H9 (cell line): ENCODE data around the gene PEX10. TPM values are rescaled to one million over a fixed set of nuclear protein-coding genes. Genes with fewer than 3 reads are reported as not detected.

ENCODE experiments used
- DNase-seq: peaks from one replicate; pipeline ENCODE4 v3.0.0-alpha.2; 2017
- H2AFZ ChIP-seq: one replicate; pipeline ENCODE4 v1.6.1; 2013; ENCODE audit warnings: mild to moderate bottlenecking, low read length, control low read depth, moderate library complexity
- H2AK5ac ChIP-seq: 2 replicates; pipeline ENCODE4 v1.6.1; 2013; ENCODE audit warnings: low read length, control low read depth, mixed read lengths; ENCODE audit not compliant: insufficient read length
- H2BK120ac ChIP-seq: one replicate; pipeline ENCODE4 v1.6.1; 2013; ENCODE audit warnings: low read depth, mild to moderate bottlenecking, low read length, control low read depth, inconsistent platforms; ENCODE audit not compliant: poor library complexity, severe bottlenecking
- H2BK12ac ChIP-seq: 2 replicates; pipeline ENCODE4 v1.6.1; 2013; ENCODE audit warnings: low read length, control low read depth, mixed read lengths, low read depth; ENCODE audit not compliant: insufficient read length
- H2BK15ac ChIP-seq: 2 replicates; pipeline ENCODE4 v1.6.1; 2013; ENCODE audit warnings: low read depth, low read length, control low read depth
- H2BK20ac ChIP-seq: one replicate; pipeline ENCODE4 v1.6.1; 2013; ENCODE audit warnings: low read depth, mild to moderate bottlenecking, low read length, control low read depth, inconsistent platforms; ENCODE audit not compliant: poor library complexity, severe bottlenecking
- H2BK5ac ChIP-seq: 2 replicates; pipeline ENCODE4 v1.6.1; 2013; ENCODE audit warnings: low read length, control low read depth, mixed read lengths; ENCODE audit not compliant: insufficient read length
- H3K14ac ChIP-seq: 2 replicates; pipeline ENCODE4 v1.6.1; 2013; ENCODE audit warnings: low read length, control low read depth; ENCODE audit not compliant: insufficient read depth
- H3K18ac ChIP-seq: 2 replicates; pipeline ENCODE4 v1.6.1; 2013; ENCODE audit warnings: low read depth, mild to moderate bottlenecking, mixed read lengths, low read length, control low read depth; ENCODE audit not compliant: insufficient read length
- H3K23ac ChIP-seq: 2 replicates; pipeline ENCODE4 v1.6.1; 2013; ENCODE audit warnings: low read length, control low read depth, mixed read lengths, low read depth; ENCODE audit not compliant: insufficient read length
- H3K23me2 ChIP-seq: 2 replicates; pipeline ENCODE4 v1.6.1; 2013; ENCODE audit warnings: low read depth, mild to moderate bottlenecking, mixed read lengths, low read length, control low read depth; ENCODE audit not compliant: insufficient read length, poor library complexity, severe bottlenecking
- H3K27ac ChIP-seq: 2 replicates; pipeline ENCODE4 v1.5.1; 2013; ENCODE audit warnings: low read length, control low read depth, mixed read lengths, low read depth; ENCODE audit not compliant: insufficient read length
- H3K27me3 ChIP-seq: 2 replicates; pipeline ENCODE4 v1.6.1; 2013; ENCODE audit warnings: low read length, control low read depth, inconsistent platforms; ENCODE audit not compliant: insufficient read depth
- H3K4ac ChIP-seq: 2 replicates; pipeline ENCODE4 v1.6.1; 2013; ENCODE audit warnings: low read depth, mild to moderate bottlenecking, control low read depth, inconsistent platforms, low read length, moderate library complexity
- H3K4me1 ChIP-seq: 2 replicates; pipeline ENCODE4 v1.6.1; 2013; ENCODE audit warnings: low read length, control low read depth, inconsistent platforms; ENCODE audit not compliant: insufficient read depth
- H3K4me2 ChIP-seq: 2 replicates; pipeline ENCODE4 v1.6.1; 2013; ENCODE audit warnings: low read length, control low read depth, mixed read lengths; ENCODE audit not compliant: insufficient read length, insufficient read depth
- H3K56ac ChIP-seq: 2 replicates; pipeline ENCODE4 v1.6.1; 2013; ENCODE audit warnings: low read depth, mild to moderate bottlenecking, mixed read lengths, low read length, control low read depth; ENCODE audit not compliant: insufficient read length
- H3K79me1 ChIP-seq: 2 replicates; pipeline ENCODE4 v1.6.1; 2013; ENCODE audit warnings: low read depth, mild to moderate bottlenecking, moderate library complexity, low read length, control low read depth, inconsistent platforms; ENCODE audit not compliant: insufficient read depth, poor library complexity, severe bottlenecking
- H3K79me2 ChIP-seq: 2 replicates; pipeline ENCODE4 v1.6.1; 2013; ENCODE audit warnings: low read length, control low read depth, inconsistent platforms; ENCODE audit not compliant: insufficient read depth
- H3K9ac ChIP-seq: 2 replicates; pipeline ENCODE4 v1.6.1; 2013; ENCODE audit warnings: low read length, control low read depth, mixed read lengths; ENCODE audit not compliant: insufficient read length; ENCODE audit errors: extremely low read depth
- H3K9me3 ChIP-seq: one replicate; pipeline ENCODE4 v1.6.1; 2013; ENCODE audit warnings: low read depth, low read length, inconsistent platforms; ENCODE audit not compliant: control insufficient read depth
- H3T11ph ChIP-seq: one replicate; pipeline ENCODE4 v1.6.1; 2013; ENCODE audit warnings: mild to moderate bottlenecking, low read length, control low read depth, inconsistent platforms
- H4K20me1 ChIP-seq: one replicate; pipeline ENCODE4 v1.6.1; 2013; ENCODE audit not compliant: control insufficient read depth, insufficient read length, insufficient read depth
- H4K5ac ChIP-seq: 2 replicates; pipeline ENCODE4 v1.6.1; 2013; ENCODE audit warnings: low read depth, mild to moderate bottlenecking, mixed read lengths, low read length, control low read depth; ENCODE audit not compliant: insufficient read length
- H4K8ac ChIP-seq: replicated peaks from 2 replicates; pipeline ENCODE4 v1.6.1; 2013; ENCODE audit warnings: low read length, control low read depth, mixed read lengths, low read depth; ENCODE audit not compliant: insufficient read length
- H4K91ac ChIP-seq: 2 replicates; pipeline ENCODE4 v1.6.1; 2013; ENCODE audit warnings: low read depth, mild to moderate bottlenecking, moderate library complexity, mixed read lengths, low read length, control low read depth; ENCODE audit not compliant: insufficient read length
- H3K27ac Mint-ChIP-seq, 3 experiments: 2 replicates in 2 of 3; 3 replicates in 1 of 3; pipeline ENCODE4 v1.8.0; 2020 to 2021; ENCODE audit warnings: mixed read lengths in 3 of 3, mild to moderate bottlenecking in 1 of 3, moderate library complexity in 1 of 3
- H3K27me3 Mint-ChIP-seq: 2 replicates; pipeline ENCODE4 v1.8.0; 2021; ENCODE audit warnings: low read depth, mild to moderate bottlenecking, moderate library complexity, mixed read lengths
- H3K36me3 Mint-ChIP-seq, 3 experiments: 2 replicates in 2 of 3; 3 replicates in 1 of 3; pipeline ENCODE4 v1.8.0; 2020 to 2021; ENCODE audit warnings: low read depth in 3 of 3, mixed read lengths in 3 of 3; ENCODE audit not compliant: insufficient read depth in 1 of 3
- H3K4me1 Mint-ChIP-seq, 2 experiments: 2 replicates each; pipeline ENCODE4 v1.8.0; 2020; ENCODE audit warnings: mixed read lengths in 2 of 2
- H3K4me3 Mint-ChIP-seq, 2 experiments: 2 replicates in 1 of 2; 3 replicates in 1 of 2; pipeline ENCODE4 v1.8.0; 2020 to 2021; ENCODE audit warnings: mild to moderate bottlenecking in 2 of 2, mixed read lengths in 2 of 2, moderate library complexity in 1 of 2
- H3K9me3 Mint-ChIP-seq, 2 experiments: 2 replicates in 1 of 2; 3 replicates in 1 of 2; pipeline ENCODE4 v1.8.0; 2020; ENCODE audit warnings: mild to moderate bottlenecking in 2 of 2, mixed read lengths in 2 of 2, moderate library complexity in 1 of 2
- CTCF ChIP-seq: fragments of 200-600 bp; sonication (generic); conservative IDR thresholded peaks from 3 replicates; pipeline ENCODE4 v1.8.0; 2021; ENCODE audit warnings: antibody characterized with exemption, mild to moderate bottlenecking
- WGBS: extraction: QIAGEN DNeasy Blood & Tissue Kit; methylation state at CpG from one replicate; pipeline ENCODE4 v1.1.7; 2013; ENCODE audit warnings: missing lambda C conversion rate, low lambda C conversion rate, mixed read lengths; ENCODE audit not compliant: insufficient read length; ENCODE audit errors: extremely low coverage; 5-methylcytosine and 5-hydroxymethylcytosine counted together
- total RNA-seq: library from RNA; stranded (reverse); gene quantifications from 2 replicates; pipeline ENCODE4 v1.2.1, GENCODE V29; 2021

Gene PEX10
- total RNA-seq, 1 experiment from 2014 or later, result 34.4 TPM

DNA sequence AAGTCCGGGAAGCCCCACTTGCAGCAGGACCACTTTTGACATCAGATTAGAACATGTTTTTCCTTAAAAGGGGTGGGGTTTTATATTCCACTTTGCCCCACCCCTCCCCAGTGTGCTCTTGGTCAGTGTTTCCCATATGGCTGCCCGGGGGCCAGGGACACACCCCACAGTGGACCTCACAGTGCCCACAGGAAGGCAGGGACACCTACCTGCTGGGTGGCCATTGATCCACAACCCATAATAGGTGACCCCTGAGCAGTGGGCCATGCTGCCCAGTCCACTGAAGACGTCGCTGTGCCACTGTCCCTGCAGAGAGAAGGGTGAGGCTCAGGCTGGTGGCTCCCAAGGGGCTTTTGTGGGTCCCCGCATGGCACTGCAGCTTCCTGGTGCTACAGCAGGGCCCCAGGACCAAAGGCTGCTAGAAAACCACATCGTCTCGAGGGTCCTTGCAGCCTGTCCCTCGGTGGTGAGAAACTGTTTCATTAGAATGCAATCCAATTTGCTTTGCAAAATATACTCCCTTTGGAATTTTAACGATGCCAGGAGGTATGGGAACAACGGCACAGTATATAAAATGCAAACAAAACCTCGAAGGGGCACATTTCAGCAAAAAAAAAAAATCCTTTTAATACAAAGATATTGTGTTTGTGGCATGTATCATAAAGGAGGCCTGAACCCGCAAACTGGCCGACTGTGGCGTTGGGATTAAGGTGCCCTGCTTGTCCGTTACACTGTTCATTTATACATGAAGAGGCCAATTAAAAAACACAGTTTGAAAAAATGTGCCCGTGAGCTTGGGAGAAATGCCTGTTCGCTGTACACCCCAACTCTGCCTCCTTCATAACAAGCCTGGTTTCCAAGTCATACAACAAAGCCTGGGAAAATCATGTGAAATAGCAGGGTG lies 37.9 kb downstream of the PEX10 start:
- Histone ChIP-seq H3K56ac (no peak overlapping the region), H2BK120ac (no peak overlapping the region), H3K9ac (no peak overlapping the region), H2BK12ac (no peak overlapping the region), H3K79me1 (no peaks in the 10 kb centered on the region), H3K4ac (no peak overlapping the region), H3K4me2 (no peak overlapping the region), H3K27ac (no peak overlapping the region), H3K79me2 (no peaks in the 10 kb centered on the region), H2BK15ac (no peak overlapping the region), H2AFZ (no peak overlapping the region), H3K18ac (no peak overlapping the region), H2BK5ac (no peak overlapping the region), H3K23me2 (no peaks in the 10 kb centered on the region), H4K5ac (no peak overlapping the region), H4K8ac (no peak overlapping the region), H3T11ph (no peak overlapping the region), H2AK5ac (no peak overlapping the region), H3K14ac (no peak overlapping the region; the same call in 1 of the 2 replicates), H4K20me1 (no peaks in the 10 kb centered on the region), H3K4me1 (no peaks in the 10 kb centered on the region), H3K23ac (no peak overlapping the region), H3K9me3 (no peaks in the 10 kb centered on the region), H3K27me3 (no peaks in the 10 kb centered on the region), H4K91ac (no peak overlapping the region), H2BK20ac (no peak overlapping the region)
- H3K27me3 Mint-ChIP-seq, result no peaks in the 10 kb centered on the region; the same call in none of the 2 replicates
- H3K4me3 Mint-ChIP-seq, result no peak overlapping the region
- no peak for DNase-seq
- H3K27ac Mint-ChIP-seq, result no peak overlapping the region
- no peak for TF ChIP-seq CTCF
- no CpG with 5 or more reads among the region's 17 CpGs for WGBS
- no peaks in the 10 kb centered on the region; a peak in 1 of 5 replicates for H3K9me3 Mint-ChIP-seq
- no peaks in the 10 kb centered on the region for H3K4me1 Mint-ChIP-seq
- peaks cover 0 to 7% (median 0%) of the 10 kb centered on the region in 3 experiments; a peak in 5 of 7 replicates for H3K36me3 Mint-ChIP-seq
